ENCODE measurements around the gene DCLK1.

DCLK1 gene

DNA sequence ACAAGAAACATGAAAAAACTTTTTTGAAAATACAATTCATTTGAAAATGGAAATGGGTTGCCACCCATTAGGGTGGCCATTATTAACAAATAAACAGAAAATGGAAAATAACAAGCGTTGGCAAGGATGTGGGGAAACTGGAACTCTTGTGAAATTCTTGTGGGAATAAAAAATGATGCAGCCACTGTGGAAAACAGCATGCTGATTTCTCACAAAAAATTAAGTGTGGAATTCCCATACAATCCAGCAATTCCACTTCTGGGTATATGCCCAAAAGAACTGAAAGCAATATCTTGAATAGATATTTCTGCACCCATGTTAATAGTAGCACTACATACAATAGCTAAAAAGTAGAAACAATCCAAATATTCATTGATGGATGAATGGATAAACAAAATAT is 165.2 kb downstream of the DCLK1 start:
- Histone ChIP-seq H3K4me3 (replicated peaks; ENCODE audit: insufficient read depth, low read length) (no peak overlapping the region), H3K27me3 (ENCODE audit: insufficient read depth, poor library complexity, severe bottlenecking) (no peaks in the 10 kb centered on the region), H3K27ac (replicated peaks) (no peak overlapping the region)
- no peak for DNase-seq (ENCODE audit: low read depth in 1 of 2, low spot score in 1 of 2)
- TF ChIP-seq, protein P1, sequence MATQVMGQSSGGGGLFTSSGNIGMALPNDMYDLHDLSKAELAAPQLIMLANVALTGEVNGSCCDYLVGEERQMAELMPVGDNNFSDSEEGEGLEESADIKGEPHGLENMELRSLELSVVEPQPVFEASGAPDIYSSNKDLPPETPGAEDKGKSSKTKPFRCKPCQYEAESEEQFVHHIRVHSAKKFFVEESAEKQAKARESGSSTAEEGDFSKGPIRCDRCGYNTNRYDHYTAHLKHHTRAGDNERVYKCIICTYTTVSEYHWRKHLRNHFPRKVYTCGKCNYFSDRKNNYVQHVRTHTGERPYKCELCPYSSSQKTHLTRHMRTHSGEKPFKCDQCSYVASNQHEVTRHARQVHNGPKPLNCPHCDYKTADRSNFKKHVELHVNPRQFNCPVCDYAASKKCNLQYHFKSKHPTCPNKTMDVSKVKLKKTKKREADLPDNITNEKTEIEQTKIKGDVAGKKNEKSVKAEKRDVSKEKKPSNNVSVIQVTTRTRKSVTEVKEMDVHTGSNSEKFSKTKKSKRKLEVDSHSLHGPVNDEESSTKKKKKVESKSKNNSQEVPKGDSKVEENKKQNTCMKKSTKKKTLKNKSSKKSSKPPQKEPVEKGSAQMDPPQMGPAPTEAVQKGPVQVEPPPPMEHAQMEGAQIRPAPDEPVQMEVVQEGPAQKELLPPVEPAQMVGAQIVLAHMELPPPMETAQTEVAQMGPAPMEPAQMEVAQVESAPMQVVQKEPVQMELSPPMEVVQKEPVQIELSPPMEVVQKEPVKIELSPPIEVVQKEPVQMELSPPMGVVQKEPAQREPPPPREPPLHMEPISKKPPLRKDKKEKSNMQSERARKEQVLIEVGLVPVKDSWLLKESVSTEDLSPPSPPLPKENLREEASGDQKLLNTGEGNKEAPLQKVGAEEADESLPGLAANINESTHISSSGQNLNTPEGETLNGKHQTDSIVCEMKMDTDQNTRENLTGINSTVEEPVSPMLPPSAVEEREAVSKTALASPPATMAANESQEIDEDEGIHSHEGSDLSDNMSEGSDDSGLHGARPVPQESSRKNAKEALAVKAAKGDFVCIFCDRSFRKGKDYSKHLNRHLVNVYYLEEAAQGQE (IDR thresholded peaks at IDR 0.05; ENCODE audit: insufficient replicate concordance, low read depth), result no peak
- TF ChIP-seq, protein P2, sequence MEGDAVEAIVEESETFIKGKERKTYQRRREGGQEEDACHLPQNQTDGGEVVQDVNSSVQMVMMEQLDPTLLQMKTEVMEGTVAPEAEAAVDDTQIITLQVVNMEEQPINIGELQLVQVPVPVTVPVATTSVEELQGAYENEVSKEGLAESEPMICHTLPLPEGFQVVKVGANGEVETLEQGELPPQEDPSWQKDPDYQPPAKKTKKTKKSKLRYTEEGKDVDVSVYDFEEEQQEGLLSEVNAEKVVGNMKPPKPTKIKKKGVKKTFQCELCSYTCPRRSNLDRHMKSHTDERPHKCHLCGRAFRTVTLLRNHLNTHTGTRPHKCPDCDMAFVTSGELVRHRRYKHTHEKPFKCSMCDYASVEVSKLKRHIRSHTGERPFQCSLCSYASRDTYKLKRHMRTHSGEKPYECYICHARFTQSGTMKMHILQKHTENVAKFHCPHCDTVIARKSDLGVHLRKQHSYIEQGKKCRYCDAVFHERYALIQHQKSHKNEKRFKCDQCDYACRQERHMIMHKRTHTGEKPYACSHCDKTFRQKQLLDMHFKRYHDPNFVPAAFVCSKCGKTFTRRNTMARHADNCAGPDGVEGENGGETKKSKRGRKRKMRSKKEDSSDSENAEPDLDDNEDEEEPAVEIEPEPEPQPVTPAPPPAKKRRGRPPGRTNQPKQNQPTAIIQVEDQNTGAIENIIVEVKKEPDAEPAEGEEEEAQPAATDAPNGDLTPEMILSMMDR (IDR thresholded peaks at IDR 0.05; ENCODE audit: insufficient read depth, low read length), result no peak
- TF ChIP-seq GABPA (IDR thresholded peaks at IDR 0.05; ENCODE audit: low read depth) (no peak), POLR2AphosphoS5 (IDR thresholded peaks at IDR 0.05; ENCODE audit: low read depth) (no peak), SPI1 (IDR thresholded peaks at IDR 0.05; ENCODE audit: borderline replicate concordance, low read depth) (no peak)

DNA sequence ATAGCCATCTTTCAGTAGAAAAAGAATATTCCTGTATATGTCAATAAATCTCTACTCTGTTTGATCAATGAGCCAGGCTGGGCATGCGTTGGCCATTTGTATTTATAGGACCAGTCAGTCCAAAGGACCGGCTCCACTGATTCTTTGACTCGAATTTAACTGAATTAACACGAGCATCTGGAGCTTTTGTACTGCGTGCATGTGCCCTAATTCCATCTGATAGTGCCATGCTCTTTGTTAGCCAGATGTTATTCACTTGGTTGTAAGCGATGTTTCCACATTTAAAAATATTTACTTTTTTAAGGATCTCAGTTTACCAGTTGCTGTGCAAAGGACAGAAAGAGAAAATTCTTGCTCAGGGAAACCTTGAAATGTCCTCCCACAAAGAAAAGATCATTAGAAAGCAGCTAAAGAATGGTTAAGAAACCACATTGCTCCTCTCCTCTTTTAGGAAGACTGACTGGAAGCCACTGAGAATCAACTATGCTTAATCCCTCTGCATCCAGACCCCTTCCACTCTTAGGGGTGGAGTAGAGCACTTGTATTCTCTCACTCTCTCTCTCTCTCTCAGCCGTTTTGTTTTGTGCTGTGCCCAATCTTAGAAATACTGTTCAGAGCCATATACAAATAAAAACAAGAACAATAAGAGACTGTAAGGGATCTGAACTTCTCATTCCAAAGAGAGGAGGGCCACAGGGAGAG is 165.8 kb downstream of the DCLK1 start:
- Histone ChIP-seq H3K27ac (replicated peaks) (no peak overlapping the region), H3K27me3 (ENCODE audit: insufficient read depth, poor library complexity, severe bottlenecking) (no peaks in the 10 kb centered on the region), H3K4me3 (replicated peaks; ENCODE audit: insufficient read depth, low read length) (no peak overlapping the region)
- no peak for DNase-seq (ENCODE audit: low read depth in 1 of 2, low spot score in 1 of 2)
- no peak for TF ChIP-seq SPI1 (IDR thresholded peaks at IDR 0.05; ENCODE audit: borderline replicate concordance, low read depth)
- TF ChIP-seq, protein P1 (IDR thresholded peaks at IDR 0.05; ENCODE audit: insufficient replicate concordance, low read depth), result no peak
- TF ChIP-seq, protein P2 (IDR thresholded peaks at IDR 0.05; ENCODE audit: insufficient read depth, low read length), result no peak
- TF ChIP-seq POLR2AphosphoS5 (IDR thresholded peaks at IDR 0.05; ENCODE audit: low read depth), result no peak
- TF ChIP-seq GABPA (IDR thresholded peaks at IDR 0.05; ENCODE audit: low read depth), result no peak

DNA sequence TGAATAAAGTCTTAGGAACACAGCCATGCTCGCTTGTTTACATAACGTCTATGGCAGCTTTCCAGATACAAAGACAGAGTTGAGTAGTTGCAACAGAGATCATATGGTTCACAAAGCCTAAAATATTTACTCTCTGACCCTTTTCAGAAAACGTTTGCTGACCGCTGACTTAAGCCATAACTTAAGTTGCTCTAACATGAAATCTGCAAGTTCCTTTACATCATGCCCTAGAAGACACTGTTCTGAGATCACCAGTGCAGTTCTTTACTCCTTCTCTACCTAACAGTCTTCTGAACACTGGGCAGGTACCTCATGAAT is 166.4 kb downstream of the DCLK1 start:
- Histone ChIP-seq H3K4me3 (replicated peaks; ENCODE audit: insufficient read depth, low read length) (no peak overlapping the region), H3K27me3 (ENCODE audit: insufficient read depth, poor library complexity, severe bottlenecking) (no peaks in the 10 kb centered on the region), H3K27ac (replicated peaks) (no peak overlapping the region)
- DNase-seq (ENCODE audit: low read depth in 1 of 2, low spot score in 1 of 2), result no peak
- TF ChIP-seq POLR2AphosphoS5 (IDR thresholded peaks at IDR 0.05; ENCODE audit: low read depth) (no peak), GABPA (IDR thresholded peaks at IDR 0.05; ENCODE audit: low read depth) (no peak), SPI1 (IDR thresholded peaks at IDR 0.05; ENCODE audit: borderline replicate concordance, low read depth) (no peak)
- TF ChIP-seq, protein P2 (IDR thresholded peaks at IDR 0.05; ENCODE audit: insufficient read depth, low read length), result no peak
- TF ChIP-seq, protein P1 (IDR thresholded peaks at IDR 0.05; ENCODE audit: insufficient replicate concordance, low read depth), result no peak
